ENCODE measurements around the gene OLFML2A.

Gene OLFML2A

DNA sequence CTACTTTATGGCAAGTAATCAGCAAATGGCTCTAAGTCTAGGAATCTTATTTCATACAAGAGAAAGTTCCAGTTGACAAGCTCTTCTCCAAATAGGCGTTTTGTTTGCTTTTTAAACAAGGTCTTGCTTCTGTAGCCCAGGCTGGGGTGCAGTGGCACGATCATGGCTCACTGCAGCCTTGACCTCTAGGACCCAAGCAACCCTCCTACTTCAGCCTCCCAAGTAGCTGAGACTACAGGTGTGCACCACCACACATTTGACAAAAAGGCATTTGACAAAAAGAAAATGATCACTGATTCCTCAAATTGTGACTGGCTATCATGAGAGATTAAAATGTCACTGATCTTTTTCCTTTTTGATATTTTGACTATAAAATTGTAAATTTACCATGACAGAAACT lies 37.6 kb upstream of the OLFML2A start:
- ChIA-PET CTCF (interaction anchor here (0.7 to 1.7 kb wide), 2 partner anchors 15 to 19 kb away, joined by 4 to 8 read pairs; no protein-coding TSS in a partner anchor), POLR2A (no interaction called here)
- H3K36me3 ChIP-seq (ENCODE audit: control insufficient read depth in 2 of 2, insufficient read depth in 1 of 2, low read length in 2 of 2): no peaks in the 10 kb centered on the region
- no peaks in the 10 kb centered on the region for H3K9me3 ChIP-seq (ENCODE audit: control insufficient read depth, insufficient read depth, low read depth, low read length)
- H3K27ac ChIP-seq (ENCODE audit: extremely low read depth, low read depth, low read length): no peak overlapping the region
- no peak overlapping the region for H3K4me3 ChIP-seq (ENCODE audit: low read depth, low read length)
- H3K4me1 ChIP-seq (ENCODE audit: control insufficient read depth, insufficient read depth, low read length): peaks cover 8% of the 10 kb centered on the region
- TF ChIP-seq ZNF214 (tag by site-specific recombination; IDR thresholded peaks at IDR 0.05; ENCODE audit: borderline replicate concordance): no peak
- TF ChIP-seq HIC1 (tag by site-specific recombination; IDR thresholded peaks at IDR 0.05): no peak
- no peak for TF ChIP-seq KLF10 (tag by site-specific recombination; IDR thresholded peaks at IDR 0.05)
- no peak for TF ChIP-seq SALL2 (tag by site-specific recombination; IDR thresholded peaks at IDR 0.05; ENCODE audit: borderline replicate concordance)
- no peak for TF ChIP-seq ELK4 (IDR thresholded peaks at IDR 0.05; ENCODE audit: borderline replicate concordance, low read depth, low read length)
- no peak for TF ChIP-seq ZNF157 (tag by site-specific recombination; IDR thresholded peaks at IDR 0.05)
- TF ChIP-seq PRDM10 (tag by site-specific recombination; IDR thresholded peaks at IDR 0.05): no peak
- TF ChIP-seq, protein P1, sequence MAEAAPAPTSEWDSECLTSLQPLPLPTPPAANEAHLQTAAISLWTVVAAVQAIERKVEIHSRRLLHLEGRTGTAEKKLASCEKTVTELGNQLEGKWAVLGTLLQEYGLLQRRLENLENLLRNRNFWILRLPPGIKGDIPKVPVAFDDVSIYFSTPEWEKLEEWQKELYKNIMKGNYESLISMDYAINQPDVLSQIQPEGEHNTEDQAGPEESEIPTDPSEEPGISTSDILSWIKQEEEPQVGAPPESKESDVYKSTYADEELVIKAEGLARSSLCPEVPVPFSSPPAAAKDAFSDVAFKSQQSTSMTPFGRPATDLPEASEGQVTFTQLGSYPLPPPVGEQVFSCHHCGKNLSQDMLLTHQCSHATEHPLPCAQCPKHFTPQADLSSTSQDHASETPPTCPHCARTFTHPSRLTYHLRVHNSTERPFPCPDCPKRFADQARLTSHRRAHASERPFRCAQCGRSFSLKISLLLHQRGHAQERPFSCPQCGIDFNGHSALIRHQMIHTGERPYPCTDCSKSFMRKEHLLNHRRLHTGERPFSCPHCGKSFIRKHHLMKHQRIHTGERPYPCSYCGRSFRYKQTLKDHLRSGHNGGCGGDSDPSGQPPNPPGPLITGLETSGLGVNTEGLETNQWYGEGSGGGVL (tag by site-specific recombination; IDR thresholded peaks at IDR 0.05): no peak
- no peak for TF ChIP-seq ZSCAN4 (tag by site-specific recombination; IDR thresholded peaks at IDR 0.05)

- TF ChIP-seq ZNF629 (tag by site-specific recombination; IDR thresholded peaks at IDR 0.05) (no peak), ZNF658 (tag by site-specific recombination; IDR thresholded peaks at IDR 0.05) (no peak), SP2 (tag by site-specific recombination; IDR thresholded peaks at IDR 0.05) (no peak), SCRT2 (tag by site-specific recombination; IDR thresholded peaks at IDR 0.05) (no peak), ZNF623 (tag by site-specific recombination; IDR thresholded peaks at IDR 0.05) (no peak), HOXC10 (CRISPR knock-in tag; IDR thresholded peaks at IDR 0.05) (no peak), ZNF19 (tag by site-specific recombination; IDR thresholded peaks at IDR 0.05; ENCODE audit: low read depth) (no peak), ZNF548 (tag by site-specific recombination; IDR thresholded peaks at IDR 0.05) (no peak), ZNF521 (tag by site-specific recombination; IDR thresholded peaks at IDR 0.05) (no peak), ZNF350 (tag by site-specific recombination; IDR thresholded peaks at IDR 0.05) (no peak)
- TF ChIP-seq, protein P2, sequence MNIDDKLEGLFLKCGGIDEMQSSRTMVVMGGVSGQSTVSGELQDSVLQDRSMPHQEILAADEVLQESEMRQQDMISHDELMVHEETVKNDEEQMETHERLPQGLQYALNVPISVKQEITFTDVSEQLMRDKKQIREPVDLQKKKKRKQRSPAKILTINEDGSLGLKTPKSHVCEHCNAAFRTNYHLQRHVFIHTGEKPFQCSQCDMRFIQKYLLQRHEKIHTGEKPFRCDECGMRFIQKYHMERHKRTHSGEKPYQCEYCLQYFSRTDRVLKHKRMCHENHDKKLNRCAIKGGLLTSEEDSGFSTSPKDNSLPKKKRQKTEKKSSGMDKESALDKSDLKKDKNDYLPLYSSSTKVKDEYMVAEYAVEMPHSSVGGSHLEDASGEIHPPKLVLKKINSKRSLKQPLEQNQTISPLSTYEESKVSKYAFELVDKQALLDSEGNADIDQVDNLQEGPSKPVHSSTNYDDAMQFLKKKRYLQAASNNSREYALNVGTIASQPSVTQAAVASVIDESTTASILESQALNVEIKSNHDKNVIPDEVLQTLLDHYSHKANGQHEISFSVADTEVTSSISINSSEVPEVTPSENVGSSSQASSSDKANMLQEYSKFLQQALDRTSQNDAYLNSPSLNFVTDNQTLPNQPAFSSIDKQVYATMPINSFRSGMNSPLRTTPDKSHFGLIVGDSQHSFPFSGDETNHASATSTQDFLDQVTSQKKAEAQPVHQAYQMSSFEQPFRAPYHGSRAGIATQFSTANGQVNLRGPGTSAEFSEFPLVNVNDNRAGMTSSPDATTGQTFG (tag by site-specific recombination; IDR thresholded peaks at IDR 0.05; ENCODE audit: borderline replicate concordance): no peak
- ChIA-PET POLR2A (interaction anchor here (0.8 kb wide), 1 partner anchor 267 kb away, joined by 3 read pairs; no protein-coding TSS in a partner anchor), CTCF (interaction anchor here (0.6 to 1.0 kb wide), 2 partner anchors 11 to 21 kb away, joined by 3 read pairs; no protein-coding TSS in a partner anchor)
Observed at GRCh38 chr9:124741149-124741548, 35.8 kb upstream of the OLFML2A start.

More at GRCh38 chr9:124741149-124741548, 35.8 kb upstream of the OLFML2A start:
- no peaks in the 10 kb centered on the region for H3K36me3 ChIP-seq (ENCODE audit: control insufficient read depth in 2 of 2, insufficient read depth in 1 of 2, low read length in 2 of 2)
- peaks cover 2% of the 10 kb centered on the region; the same call in 1 of the 2 replicates for H3K4me1 ChIP-seq (ENCODE audit: control insufficient read depth, insufficient read depth, low read length)
- H3K27ac ChIP-seq (ENCODE audit: extremely low read depth, low read depth, low read length): no peak overlapping the region
- no peaks in the 10 kb centered on the region for H3K9me3 ChIP-seq (ENCODE audit: control insufficient read depth, insufficient read depth, low read depth, low read length)
- H3K4me3 ChIP-seq (ENCODE audit: low read depth, low read length): no peak overlapping the region

All from HEK293 (cell line).